Stimulated activated naive CD8-positive, alpha-beta T cell treated with anti-CD3 and anti-CD28 coated beads, Interleukin-15, amount 100 ng/mL, for 72 hours (primary cell): ENCODE results near the gene NUDT16L1.
"Not testable (repeated sequence)": the region's sequence is repeated elsewhere in the genome, so short reads cannot be mapped to it uniquely, and the experiment has no call there.

ENCODE experiments used
- ATAC-seq: fragments of 150-1000 bp; cut with Tn5 transposase; 2 replicates; pipeline ENCODE4 v1.10.0; 2021; ENCODE audit warnings: mild to moderate bottlenecking, moderate library complexity
- DNase-seq, 2 donors: peaks; one replicate each; pipeline ENCODE4 v3.0.0; 2021 to 2022
- H3K27ac Mint-ChIP-seq, 2 donors: one replicate each; pipeline ENCODE4 v1.8.0; 2022; ENCODE audit warnings: mild to moderate bottlenecking in 2 of 2, mixed read lengths in 2 of 2, moderate library complexity in 2 of 2
- H3K27me3 Mint-ChIP-seq: one replicate; pipeline ENCODE4 v1.8.0; 2022; ENCODE audit warnings: mixed read lengths
- H3K4me1 Mint-ChIP-seq: one replicate; pipeline ENCODE4 v1.8.0; 2022; ENCODE audit warnings: mild to moderate bottlenecking, mixed read lengths
- H3K4me3 Mint-ChIP-seq, 2 donors: one replicate each; pipeline ENCODE4 v1.8.0; 2022; ENCODE audit warnings: mild to moderate bottlenecking in 2 of 2, mixed read lengths in 2 of 2, moderate library complexity in 1 of 2
- H3K9me3 Mint-ChIP-seq, 2 donors: one replicate each; pipeline ENCODE4 v1.8.0; 2022; ENCODE audit warnings: mixed read lengths in 2 of 2

NUDT16L1 gene

GRCh38 chr16:4737545-4737944, 44.2 kb downstream of the NUDT16L1 start:
- ATAC-seq = no peak

GRCh38 chr16:4738370-4738769, 45.0 kb downstream of the NUDT16L1 start:
- not testable (repeated sequence) for ATAC-seq, H3K27ac Mint-ChIP-seq, H3K27me3 Mint-ChIP-seq, H3K4me3 Mint-ChIP-seq, DNase-seq, H3K9me3 Mint-ChIP-seq
- H3K4me1 Mint-ChIP-seq = peaks cover 15% of the 10 kb centered on the region

More at GRCh38 chr16:4737545-4737944, 44.2 kb downstream of the NUDT16L1 start:
- no peak overlapping the region for H3K4me3 Mint-ChIP-seq
- H3K27me3 Mint-ChIP-seq = no peaks in the 10 kb centered on the region
- DNase-seq = no peak
- no peaks in the 10 kb centered on the region for H3K9me3 Mint-ChIP-seq
- peaks cover 14% of the 10 kb centered on the region for H3K4me1 Mint-ChIP-seq
- no peak overlapping the region for H3K27ac Mint-ChIP-seq

GRCh38 chr16:4743226-4743878, 50.0 kb downstream of the NUDT16L1 start:
- H3K27ac Mint-ChIP-seq = peak overlapping the region in 1 of 2 donors; percentile 92
- no peak for DNase-seq
- H3K4me3 Mint-ChIP-seq = peak overlapping the region; percentile 60 to 72
- H3K27me3 Mint-ChIP-seq = no peaks in the 10 kb centered on the region
- H3K9me3 Mint-ChIP-seq = no peaks in the 10 kb centered on the region
- H3K4me1 Mint-ChIP-seq = peaks cover 29% of the 10 kb centered on the region
- no peak for ATAC-seq

- Mint-ChIP-seq H3K27me3 (no peaks in the 10 kb centered on the region), H3K27ac (no peak overlapping the region), H3K4me1 (peaks cover 41% of the 10 kb centered on the region), H3K4me3 (no peak overlapping the region), H3K9me3 (no peaks in the 10 kb centered on the region)
- DNase-seq = no peak
- ATAC-seq = no peak
Measured at GRCh38 chr16:4744555-4745273, 51.4 kb downstream of the NUDT16L1 start.

GRCh38 chr16:4745274-4745569, 51.9 kb downstream of the NUDT16L1 start:
- DNase-seq = no peak
- no peaks in the 10 kb centered on the region for H3K9me3 Mint-ChIP-seq
- H3K4me1 Mint-ChIP-seq = peaks cover 41% of the 10 kb centered on the region
- no peak overlapping the region for H3K27ac Mint-ChIP-seq
- no peaks in the 10 kb centered on the region for H3K27me3 Mint-ChIP-seq
- H3K4me3 Mint-ChIP-seq = no peak overlapping the region
- no peak for ATAC-seq
